Measurements from ENCODE around the gene SEZ6.

SEZ6 gene, protein sequence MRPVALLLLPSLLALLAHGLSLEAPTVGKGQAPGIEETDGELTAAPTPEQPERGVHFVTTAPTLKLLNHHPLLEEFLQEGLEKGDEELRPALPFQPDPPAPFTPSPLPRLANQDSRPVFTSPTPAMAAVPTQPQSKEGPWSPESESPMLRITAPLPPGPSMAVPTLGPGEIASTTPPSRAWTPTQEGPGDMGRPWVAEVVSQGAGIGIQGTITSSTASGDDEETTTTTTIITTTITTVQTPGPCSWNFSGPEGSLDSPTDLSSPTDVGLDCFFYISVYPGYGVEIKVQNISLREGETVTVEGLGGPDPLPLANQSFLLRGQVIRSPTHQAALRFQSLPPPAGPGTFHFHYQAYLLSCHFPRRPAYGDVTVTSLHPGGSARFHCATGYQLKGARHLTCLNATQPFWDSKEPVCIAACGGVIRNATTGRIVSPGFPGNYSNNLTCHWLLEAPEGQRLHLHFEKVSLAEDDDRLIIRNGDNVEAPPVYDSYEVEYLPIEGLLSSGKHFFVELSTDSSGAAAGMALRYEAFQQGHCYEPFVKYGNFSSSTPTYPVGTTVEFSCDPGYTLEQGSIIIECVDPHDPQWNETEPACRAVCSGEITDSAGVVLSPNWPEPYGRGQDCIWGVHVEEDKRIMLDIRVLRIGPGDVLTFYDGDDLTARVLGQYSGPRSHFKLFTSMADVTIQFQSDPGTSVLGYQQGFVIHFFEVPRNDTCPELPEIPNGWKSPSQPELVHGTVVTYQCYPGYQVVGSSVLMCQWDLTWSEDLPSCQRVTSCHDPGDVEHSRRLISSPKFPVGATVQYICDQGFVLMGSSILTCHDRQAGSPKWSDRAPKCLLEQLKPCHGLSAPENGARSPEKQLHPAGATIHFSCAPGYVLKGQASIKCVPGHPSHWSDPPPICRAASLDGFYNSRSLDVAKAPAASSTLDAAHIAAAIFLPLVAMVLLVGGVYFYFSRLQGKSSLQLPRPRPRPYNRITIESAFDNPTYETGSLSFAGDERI
- 0 to 0.23 (median 0) reads per million in 18 experiments for total RNA-seq

- DNase-seq: peak; percentile 44 to 64
Observed at GRCh38 chr17:29005936-29006511, at the start of gene SEZ6. Gene SEZ6 (minus strand): TSS chr17:29006033. CDS start chr17:29005869, 164 bp downstream.

GRCh38 chr17:29054835-29055234 lies 49.0 kb upstream of the SEZ6 start:
- DNase-seq: no peak

DNA sequence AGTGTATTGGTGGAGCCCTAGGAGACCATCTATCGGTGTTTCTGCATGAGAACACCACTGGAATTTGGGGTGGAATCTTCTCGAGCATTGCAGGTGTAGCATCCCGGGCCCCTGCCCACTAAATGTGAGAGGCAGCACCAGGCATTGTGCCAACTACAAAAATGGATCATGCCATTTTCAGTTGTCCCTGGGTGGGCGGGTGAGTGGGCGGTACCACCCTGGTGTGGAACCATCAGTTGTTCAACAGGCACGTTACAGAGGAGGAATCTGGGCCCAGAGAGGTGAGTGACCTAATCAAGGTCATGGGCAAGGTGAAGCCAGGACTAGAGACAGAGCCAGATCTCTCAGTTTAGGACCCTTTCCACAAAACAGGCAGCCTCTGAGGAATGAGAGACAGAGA lies 45.9 kb upstream of the SEZ6 start:
- DNase-seq: no peak

- DNase-seq: no peak
Observed at GRCh38 chr17:29051194-29051593, 45.4 kb upstream of the SEZ6 start.

DNA sequence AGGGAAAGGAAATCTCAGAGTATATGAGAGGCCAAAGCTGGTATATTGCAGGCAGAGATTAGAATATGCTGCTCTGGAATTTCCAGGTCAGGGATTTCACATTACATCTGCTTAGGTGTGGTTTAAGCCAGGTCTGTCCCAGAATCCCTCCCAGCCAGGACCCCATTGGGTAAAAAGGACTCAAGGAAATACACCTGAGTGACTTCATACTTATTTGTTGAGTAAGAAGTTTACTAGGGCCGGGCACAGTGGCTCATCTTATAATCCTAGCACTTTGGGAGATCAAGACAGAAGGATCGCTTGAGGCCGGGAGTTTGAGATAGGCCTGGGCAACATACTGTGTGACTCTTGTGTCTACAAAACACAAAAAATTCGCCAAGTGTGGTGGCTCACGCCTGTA lies 44.3 kb upstream of the SEZ6 start:
- DNase-seq: no peak

- DNase-seq: no peak
Observed at GRCh38 chr17:29049541-29050145, 43.8 kb upstream of the SEZ6 start.

DNA sequence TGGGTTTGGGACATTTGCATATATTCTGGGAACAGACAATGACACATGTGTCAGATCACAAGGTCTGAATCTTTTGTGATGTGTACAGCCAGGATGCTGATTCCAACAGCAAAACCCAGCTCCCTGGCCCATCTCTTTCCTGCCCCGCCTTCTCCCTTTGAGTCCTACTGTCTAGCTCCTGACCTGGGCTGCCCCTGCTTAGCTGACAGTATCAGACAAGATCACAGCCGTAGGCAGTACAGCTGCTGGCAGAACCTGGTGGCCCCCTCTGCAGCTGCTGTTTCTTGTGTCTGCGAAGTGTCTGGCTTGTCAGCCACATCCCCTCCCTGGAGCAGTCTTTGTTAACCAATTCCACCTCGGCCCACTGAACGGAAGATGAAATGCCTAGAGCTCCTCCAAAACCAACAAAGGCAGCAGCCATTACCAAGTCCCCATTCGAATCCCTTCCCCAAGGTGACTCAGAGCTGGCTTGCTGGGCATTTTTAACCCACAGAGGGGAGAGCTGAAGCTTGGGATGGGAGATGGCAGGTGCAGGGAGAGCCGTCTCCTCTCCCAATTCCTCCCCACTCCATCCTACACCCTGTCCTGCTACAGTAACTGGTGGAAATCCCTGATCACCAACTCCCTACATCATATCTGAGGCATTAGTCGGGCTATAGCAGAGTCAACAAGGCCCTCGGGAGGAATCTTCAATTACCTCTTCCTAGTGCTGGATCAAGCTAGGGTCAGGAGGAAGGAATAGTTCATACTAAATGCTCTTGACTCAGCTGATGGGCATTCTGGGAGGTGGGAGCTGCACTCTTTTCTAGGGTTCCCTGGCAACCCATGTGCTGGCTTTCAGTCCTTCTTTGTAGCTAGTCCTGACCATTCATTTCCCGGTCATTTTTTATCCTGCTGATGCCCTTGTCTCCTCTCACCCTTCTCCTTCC lies 42.9 kb upstream of the SEZ6 start:
- no peak for DNase-seq

GRCh38 chr17:29046473-29046839 lies 40.6 kb upstream of the SEZ6 start:
- DNase-seq: peak in 1 of 2 donors; percentile 24

- peak; percentile 28 to 50 for DNase-seq
Observed at GRCh38 chr17:29045734-29046472, 40.1 kb upstream of the SEZ6 start.

DNA sequence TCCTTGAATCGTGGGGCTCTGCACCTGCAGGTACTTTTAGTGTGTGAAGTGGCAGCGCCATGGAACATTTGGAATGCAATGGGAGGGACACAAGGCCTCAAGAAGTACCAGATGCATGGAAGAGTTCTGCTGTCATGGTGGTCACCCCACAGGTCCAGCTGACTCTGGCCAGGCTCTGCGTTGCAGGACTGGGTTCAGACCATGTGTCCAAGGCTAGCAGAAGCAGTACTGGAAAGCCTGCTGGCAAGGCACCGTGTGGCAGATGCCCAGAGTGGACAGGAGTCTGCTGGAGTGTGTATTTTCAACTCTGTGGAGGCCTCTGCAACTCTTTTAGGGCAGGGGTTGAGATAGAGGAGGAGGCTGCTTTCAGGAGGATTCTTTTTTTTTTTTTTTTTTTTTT lies 39.2 kb upstream of the SEZ6 start:
- no peak for DNase-seq

DNA sequence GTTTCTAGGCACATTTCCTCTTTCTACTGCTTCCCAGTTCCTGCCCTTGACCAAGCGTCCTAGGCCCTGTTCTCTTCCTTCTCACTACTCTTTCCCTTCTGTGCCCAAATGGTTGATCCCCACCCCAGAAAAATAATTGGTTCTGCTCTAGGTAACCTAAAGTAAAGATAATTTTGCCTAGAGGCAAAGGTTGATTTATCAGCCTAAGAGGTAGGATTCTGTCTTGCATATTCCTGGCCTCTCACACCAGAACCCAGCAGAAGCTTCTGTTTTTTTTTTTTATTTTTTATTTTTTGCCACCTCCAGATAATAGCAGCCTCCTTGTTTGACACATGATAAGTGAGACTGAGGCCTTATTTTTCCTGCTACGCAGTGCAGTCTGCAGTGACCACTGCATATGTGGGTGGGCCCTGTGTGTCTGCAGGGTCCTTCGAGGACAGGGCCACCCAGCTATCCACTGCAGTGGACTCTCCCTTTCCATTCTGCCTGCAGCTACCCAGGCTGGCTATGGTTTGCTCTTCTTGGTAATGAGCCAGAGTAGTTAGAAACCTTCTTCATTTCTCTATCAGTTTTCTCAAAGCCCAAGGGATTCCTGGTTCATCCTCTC lies 37.8 kb upstream of the SEZ6 start:
- DNase-seq: peak in 1 of 2 donors; percentile 71

GRCh38 chr17:29042679-29043538 lies 37.1 kb upstream of the SEZ6 start, which contains the start of gene PIPOX:
Gene PIPOX (plus strand): TSS chr17:29043141. CDS start chr17:29043226, 85 bp downstream.
- DNase-seq: peak; percentile 89 to 93

GRCh38 chr17:29042026-29042678 lies 36.3 kb upstream of the SEZ6 start:
- no peak for DNase-seq

GRCh38 chr17:29041571-29041970 lies 35.7 kb upstream of the SEZ6 start:
- DNase-seq: peak; percentile 35 to 44

- DNase-seq: no peak
Observed at GRCh38 chr17:29041091-29041490, 35.3 kb upstream of the SEZ6 start.

DNA sequence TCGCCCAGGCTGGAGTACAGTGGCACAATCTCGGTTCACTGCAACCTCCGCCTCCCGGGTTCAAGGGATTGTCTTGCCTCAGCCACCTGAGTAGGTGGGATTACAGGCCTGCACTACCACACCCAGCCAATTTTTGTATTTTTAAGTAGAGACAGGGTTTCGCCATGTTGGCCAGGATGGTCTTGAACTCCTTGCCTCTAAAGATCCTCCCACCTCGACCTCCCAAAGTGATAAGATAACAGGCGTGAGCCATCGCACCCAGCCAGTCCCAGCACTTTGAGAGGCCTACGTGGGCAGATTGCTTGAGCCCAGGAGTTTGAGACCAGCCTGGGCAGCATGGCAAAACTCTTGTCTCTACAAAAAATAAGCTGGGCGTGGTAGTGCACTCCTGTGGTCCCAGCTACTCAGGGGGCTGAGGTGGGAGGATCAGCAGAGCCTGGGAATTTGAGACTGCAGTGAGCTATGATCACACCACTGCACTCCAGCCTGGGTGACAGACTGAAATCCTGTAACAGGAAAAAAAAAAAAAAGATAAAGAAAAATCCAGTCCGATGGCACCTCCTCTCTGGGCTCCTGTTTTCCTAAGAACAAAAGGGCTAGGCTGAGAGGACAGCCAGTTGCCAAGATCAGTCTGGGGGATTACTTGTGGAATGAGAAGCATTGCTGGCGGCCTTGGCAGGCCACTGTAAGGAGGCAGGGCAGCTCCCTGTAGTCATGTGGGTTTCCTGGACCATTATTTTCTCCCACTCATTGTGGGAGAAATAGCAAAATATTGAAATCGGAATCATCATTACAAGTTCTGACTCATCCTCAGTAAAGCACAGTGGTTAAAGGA lies 34.1 kb upstream of the SEZ6 start:
- peak; percentile 46 to 64 for DNase-seq

GRCh38 chr17:29038085-29038795 lies 32.4 kb upstream of the SEZ6 start:
- DNase-seq: no peak
